Endothelial cell of umbilical vein (primary cell): ENCODE measurements around the gene SRP68. TPM values are rescaled to one million over a fixed set of nuclear protein-coding genes. Genes with fewer than 3 reads are reported as not detected.

Experiments used
- BruUV-seq: library from RNA; stranded (reverse); fragments of 400-500 nt; replicated peaks from 2 replicates; lab custom pipeline; 2021; lab: Mats Ljungman, UMichigan
- CTCF ChIA-PET: fragments of 300-600, 350-600 bp; sonication (Branson Sonifier 250); formaldehyde crosslinking; loops from one replicate; lab custom pipeline; 2021; ENCODE audit warnings: antibody characterized with exemption, inconsistent platforms; lab: Charles Lee
- POLR2A ChIA-PET: fragments of 300-600, 350-600 bp; sonication (Branson Sonifier 250); formaldehyde crosslinking; loops from one replicate; lab custom pipeline; 2021; ENCODE audit warnings: antibody characterized with exemption, inconsistent platforms; lab: Charles Lee
- DNase-seq: peaks from one replicate; pipeline ENCODE4 v3.0.0-alpha.2; 2011; ENCODE audit warnings: low read depth, low spot score
- FAIRE-seq: peaks from 2 replicates; lab custom pipeline; 2011; peaks lifted over from hg19 to GRCh38; lab: Jason Lieb, UNC
- H2AFZ ChIP-seq: 2 replicates; pipeline ENCODE4 v1.6.0; 2012; ENCODE audit warnings: low read depth, low read length, control low read depth, inconsistent platforms
- H3K27ac ChIP-seq: 2 replicates; pipeline ENCODE4 v1.5.1; 2011; ENCODE audit warnings: low read depth, mild to moderate bottlenecking, control low read depth, low read length, moderate library complexity; ENCODE audit not compliant: insufficient read depth
- H3K27me3 ChIP-seq, 2 experiments: 2 replicates each; pipeline versions ENCODE4 v1.6.0 to v1.6.1; 2011; ENCODE audit warnings: low read length in 2 of 2, mixed read lengths in 1 of 2; ENCODE audit not compliant: control insufficient read depth in 2 of 2, insufficient read depth in 2 of 2
- H3K36me3 ChIP-seq, 2 experiments: 2 replicates in 1 of 2; 3 replicates in 1 of 2; pipeline ENCODE4 v1.5.1; 2011; ENCODE audit warnings: low read length in 2 of 2, mild to moderate bottlenecking in 1 of 2, moderate library complexity in 1 of 2; ENCODE audit not compliant: control insufficient read depth in 2 of 2, insufficient read depth in 2 of 2; ENCODE audit errors: extremely low read depth in 1 of 2
- H3K4me1 ChIP-seq: 3 replicates; pipeline ENCODE4 v1.5.1; 2011; ENCODE audit warnings: mild to moderate bottlenecking, low read length; ENCODE audit not compliant: control insufficient read depth, insufficient read depth; ENCODE audit errors: extremely low read depth
- H3K4me2 ChIP-seq: 2 replicates; pipeline ENCODE4 v1.6.1; 2011; ENCODE audit warnings: low read length, control low read depth, mixed read lengths; ENCODE audit not compliant: insufficient read depth
- H3K4me3 ChIP-seq, 3 experiments: fragments of 200-600 bp in 1 of 3; sonication (generic), shearing (Covaris generic) in 1 of 3; replicated peaks in 1 of 3; 2 replicates each; pipeline ENCODE4 v1.5.1; 2011 to 2016; ENCODE audit warnings: control low read depth in 3 of 3, low read length in 3 of 3, mild to moderate bottlenecking in 2 of 3, inconsistent platforms in 1 of 3, low read depth in 1 of 3, moderate library complexity in 1 of 3; ENCODE audit not compliant: insufficient read depth in 1 of 3
- H3K79me2 ChIP-seq: 2 replicates; pipeline ENCODE4 v1.6.0; 2012; ENCODE audit warnings: low read length, inconsistent platforms; ENCODE audit not compliant: control insufficient read depth, insufficient read depth
- H3K9ac ChIP-seq: replicated peaks from 2 replicates; pipeline ENCODE3; 2011; ENCODE audit warnings: low read length, control low read depth; ENCODE audit not compliant: insufficient read depth; ENCODE audit errors: extremely low read depth
- H3K9me1 ChIP-seq: replicated peaks from 3 replicates; pipeline ENCODE4 v1.6.0; 2011; ENCODE audit warnings: mild to moderate bottlenecking, low read length; ENCODE audit not compliant: control insufficient read depth, insufficient read depth; ENCODE audit errors: extremely low read depth
- H3K9me3 ChIP-seq: replicated peaks from 2 replicates; pipeline ENCODE4 v1.5.1; 2012; ENCODE audit warnings: low read length, inconsistent platforms; ENCODE audit not compliant: control insufficient read depth, insufficient read depth
- H4K20me1 ChIP-seq: replicated peaks from 2 replicates; pipeline ENCODE3; 2011; ENCODE audit warnings: mild to moderate bottlenecking, low read length; ENCODE audit not compliant: control insufficient read depth, insufficient read depth; ENCODE audit errors: extremely low read depth
- FOS ChIP-seq: IDR thresholded peaks from 2 replicates; pipeline ENCODE4 v1.6.1; 2011; ENCODE audit warnings: mild to moderate bottlenecking, low read length, moderate library complexity, borderline replicate concordance; ENCODE audit not compliant: insufficient read depth
- GATA2 ChIP-seq: IDR thresholded peaks from 2 replicates; pipeline ENCODE4 v1.7.0; 2011; ENCODE audit warnings: low read depth, mild to moderate bottlenecking, moderate library complexity, mixed read lengths, low read length; ENCODE audit not compliant: insufficient read length, insufficient read depth
- JUN ChIP-seq: IDR thresholded peaks from 2 replicates; pipeline ENCODE4 v1.6.1; 2011; ENCODE audit warnings: borderline replicate concordance, low read depth; ENCODE audit not compliant: insufficient read length, insufficient read depth
- MAX ChIP-seq: IDR thresholded peaks from 2 replicates; pipeline ENCODE4 v1.6.1; 2011; ENCODE audit not compliant: insufficient read depth, insufficient read length
- MYC ChIP-seq: IDR thresholded peaks from one replicate; pipeline ENCODE4 v1.6.1; 2011; ENCODE audit warnings: mild to moderate bottlenecking, low read depth, low read length
- POLR2A ChIP-seq: IDR thresholded peaks from 2 replicates; pipeline ENCODE4 v1.6.1; 2012; ENCODE audit warnings: low read depth, mild to moderate bottlenecking, control low read depth, low read length
- dilution Hi-C: fragments of 300-500 bp; cut with MboI; formaldehyde crosslinking; loops from one replicate; pipeline ENCODE4 v1.15.0; 2019; ENCODE audit warnings: low sequenced_read_pairs; ENCODE audit not compliant: extremely low pct_ligation_motif_present
- intact Hi-C: fragments of 100-400 bp; cut with micrococcal nuclease; formaldehyde crosslinking; loops from one replicate; pipeline ENCODE4 v1.10.0; 2022
- microRNA-seq: library from miRNA; unstranded; fragments of <30 nt; microRNA quantifications from one replicate; pipeline ENCODE4 v1.2.0, GENCODE V29; 2021; ENCODE audit warnings: borderline number of aligned reads, borderline replicate concordance
- polyA plus RNA-seq, 4 experiments: library from polyadenylated mRNA; depleted of rRNA in 3 of 4; stranded (reverse) in 3 of 4; unstranded in 1 of 4; fragments of >200 nt; gene quantifications; 2 replicates each; pipeline versions ENCODE4 v1.2.1 to v1.2.3, GENCODE V29; 2011 to 2012; ENCODE audit warnings: missing spikeins in 1 of 4
- small RNA-seq: library from RNA; depleted of rRNA; stranded (forward); fragments of <200 nt; gene quantifications from one replicate; pipeline ENCODE3, GENCODE V24; 2012; ENCODE audit warnings: low replicate concordance, low read depth; ENCODE audit not compliant: insufficient read depth, insufficient read length
- total RNA-seq: library from RNA; stranded (reverse); gene quantifications from 2 replicates; pipeline ENCODE4 v1.2.3, GENCODE V29; 2021

Gene SRP68
- total and polyA plus RNA-seq, 2 donors (not counting 3 experiments of a cell fraction or from before 2014, with no cell fraction given), result 64.6 to 81.7 TPM

DNA sequence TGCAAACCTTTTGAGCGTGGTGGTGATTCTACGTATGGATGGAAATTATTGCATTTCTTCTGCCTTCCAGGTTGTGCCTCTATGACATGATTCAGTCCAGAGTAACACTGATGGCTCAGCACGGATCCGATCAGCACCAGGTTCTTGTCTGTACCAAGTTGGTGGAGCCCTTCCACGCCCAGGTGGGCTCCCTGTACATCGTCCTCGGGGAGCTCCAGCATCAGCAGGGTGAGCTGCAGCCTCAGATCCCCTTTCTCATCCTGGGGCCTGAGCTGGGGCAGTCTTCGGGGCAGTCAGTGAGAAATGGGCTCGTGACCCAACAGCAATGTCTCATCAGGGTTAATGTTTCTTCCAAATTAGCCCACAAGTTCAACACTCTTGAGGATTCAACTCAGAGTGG is 80.9 kb downstream of the SRP68 start:
- DNase-seq (no peak), FAIRE-seq (no peak)
- H3K9me3 ChIP-seq, result no peaks in the 10 kb centered on the region
- POLR2A ChIA-PET, result interaction anchor here (0.7 kb wide), 1 partner anchor 9 kb away, joined by 11 read pairs; the partner anchor contains the start of gene CDK3
- H3K9ac ChIP-seq, result no peak overlapping the region
- TF ChIP-seq FOS (no peak), POLR2A (no peak), GATA2 (no peak), MAX (no peak), JUN (no peak), MYC (no peak)
- peaks cover 0 to 2% of the 10 kb centered on the region in 2 experiments for H3K36me3 ChIP-seq
- H3K4me3 ChIP-seq, result no peak overlapping the region
- H3K4me2 ChIP-seq, result no peak overlapping the region
- no peaks in the 10 kb centered on the region for H3K9me1 ChIP-seq
- H2AFZ ChIP-seq, result no peak overlapping the region
- H3K4me1 ChIP-seq, result no peaks in the 10 kb centered on the region
- H3K27me3 ChIP-seq, result no peaks in the 10 kb centered on the region
- CTCF ChIA-PET, result interaction anchor here (1.0 to 1.7 kb wide), 2 partner anchors 9 to 12 kb away, joined by 4 to 5 read pairs; partner anchors contain the start of gene CDK3
- H4K20me1 ChIP-seq, result no peaks in the 10 kb centered on the region
- intact Hi-C loops, result no loop called here
- dilution Hi-C loops, result no loop called here
- H3K27ac ChIP-seq, result no peak overlapping the region
- BruUV-seq, result no TSS peak
- H3K79me2 ChIP-seq, result no peaks in the 10 kb centered on the region

Small RNA genes within 50 kb of the gene (microRNA-seq; reads per million reads assigned to microRNA genes)
- gene MIR6868, result not detected

Small RNA genes within 50 kb of the gene (small RNA-seq; reads per million reads assigned to genes)
- gene MIR6868, result not detected

Other genes with a start within 250 kb of the SRP68 start
- gene UNC13D, start 228.1 kb downstream of the SRP68 start, total RNA-seq, result 7.1 and 14.9 TPM in 2 replicates
- 6.9 and 7.7 TPM in 2 replicates for gene UNC13D, start 228.1 kb downstream of the SRP68 start, polyA plus RNA-seq
- gene WBP2, start 217.2 kb downstream of the SRP68 start, total RNA-seq, result 120 and 126 TPM in 2 replicates
- 81.5 and 104 TPM in 2 replicates for gene WBP2, start 217.2 kb downstream of the SRP68 start, polyA plus RNA-seq
- 56.7 and 67.7 TPM in 2 replicates for gene TRIM47, start 193.9 kb downstream of the SRP68 start, total RNA-seq
- gene TRIM47, start 193.9 kb downstream of the SRP68 start, polyA plus RNA-seq, result 75.1 and 85.3 TPM in 2 replicates
- 28.1 and 33.5 TPM in 2 replicates for gene TRIM65, start 175.6 kb downstream of the SRP68 start, total RNA-seq
- 18.6 and 19.3 TPM in 2 replicates for gene TRIM65, start 175.6 kb downstream of the SRP68 start, polyA plus RNA-seq
- gene MRPL38, start 167.6 kb downstream of the SRP68 start, total RNA-seq, result 93.8 and 94.4 TPM in 2 replicates
- 82.7 and 100 TPM in 2 replicates for gene MRPL38, start 167.6 kb downstream of the SRP68 start, polyA plus RNA-seq
- gene FBF1, start 131.5 kb downstream of the SRP68 start, total RNA-seq, result 8.9 and 9.4 TPM in 2 replicates
- 4.9 and 5.7 TPM in 2 replicates for gene FBF1, start 131.5 kb downstream of the SRP68 start, polyA plus RNA-seq
- 45.1 and 47.0 TPM in 2 replicates for gene ACOX1, start 93.4 kb downstream of the SRP68 start, total RNA-seq
- gene ACOX1, start 93.4 kb downstream of the SRP68 start, polyA plus RNA-seq, result 17.9 and 18.6 TPM in 2 replicates
- 14.3 and 18.8 TPM in 2 replicates for gene TEN1, start 93.3 kb downstream of the SRP68 start, total RNA-seq
- 29.0 and 36.8 TPM in 2 replicates for gene TEN1, start 93.3 kb downstream of the SRP68 start, polyA plus RNA-seq
- 6.2 and 8.5 TPM in 2 replicates for gene CDK3, start 71.7 kb downstream of the SRP68 start, total RNA-seq
- gene CDK3, start 71.7 kb downstream of the SRP68 start, polyA plus RNA-seq, result 8.7 and 9.7 TPM in 2 replicates
- not detected in 2 replicates for gene EVPL, start 45.2 kb downstream of the SRP68 start, total RNA-seq
- gene EVPL, start 45.2 kb downstream of the SRP68 start, polyA plus RNA-seq, result not detected in 2 replicates
- gene GALR2, start 2.3 kb upstream of the SRP68 start, total RNA-seq, result not detected in 2 replicates
- 0.47 and 0.53 TPM in 2 replicates for gene GALR2, start 2.3 kb upstream of the SRP68 start, polyA plus RNA-seq
- gene ZACN, start 6.7 kb upstream of the SRP68 start, total RNA-seq, result not detected in 2 replicates
- gene ZACN, start 6.7 kb upstream of the SRP68 start, polyA plus RNA-seq, result 0.05 and 0.18 TPM in 2 replicates
- gene EXOC7, start 31.3 kb upstream of the SRP68 start, total RNA-seq, result 122 and 137 TPM in 2 replicates
- gene EXOC7, start 31.3 kb upstream of the SRP68 start, polyA plus RNA-seq, result 91.5 and 104 TPM in 2 replicates
- gene FOXJ1, start 68.7 kb upstream of the SRP68 start, total RNA-seq, result not detected in 2 replicates
- gene FOXJ1, start 68.7 kb upstream of the SRP68 start, polyA plus RNA-seq, result not detected in 2 replicates
- gene RNF157, start 168.0 kb upstream of the SRP68 start, total RNA-seq, result 0.48 and 0.86 TPM in 2 replicates
- gene RNF157, start 168.0 kb upstream of the SRP68 start, polyA plus RNA-seq, result 0.07 and 0.13 TPM in 2 replicates
- gene UBALD2, start 192.8 kb upstream of the SRP68 start, total RNA-seq, result 70.9 and 75.2 TPM in 2 replicates
- 46.9 and 83.6 TPM in 2 replicates for gene UBALD2, start 192.8 kb upstream of the SRP68 start, polyA plus RNA-seq
- 7.2 and 9.6 TPM in 2 replicates for gene QRICH2, start 235.8 kb upstream of the SRP68 start, total RNA-seq
- 6.7 and 9.8 TPM in 2 replicates for gene QRICH2, start 235.8 kb upstream of the SRP68 start, polyA plus RNA-seq